ACHN (cell line): ENCODE results near the gene MAPK8.

Experiments used
- DNase-seq: peaks from one replicate; pipeline ENCODE4 v3.0.0-alpha.2; 2015
- in situ Hi-C: cut with HindIII; loops from 2 replicates; pipeline ENCODE4 v1.10.0; 2017; ENCODE audit warnings: low sequenced_read_pairs, low pct_ligation_motif_present, low pct_unique_long_range_greater_than_20kb

Gene MAPK8

GRCh38 chr10:48451969-48452878 lies 145.7 kb downstream of the MAPK8 start:
- no peak for DNase-seq
- in situ Hi-C loops = no loop called here

GRCh38 chr10:48452879-48453412 lies 146.5 kb downstream of the MAPK8 start:
- in situ Hi-C loops = no loop called here
- DNase-seq = no peak

- no peak for DNase-seq
- in situ Hi-C loops = no loop called here
Measured at GRCh38 chr10:48453451-48454301, 147.2 kb downstream of the MAPK8 start.

- no peak for DNase-seq
- in situ Hi-C loops = no loop called here
Measured at GRCh38 chr10:48454302-48455054, 148.0 kb downstream of the MAPK8 start.

GRCh38 chr10:48455055-48455391 lies 148.5 kb downstream of the MAPK8 start:
- in situ Hi-C loops = no loop called here
- DNase-seq = no peak

GRCh38 chr10:48455392-48456151 lies 149.1 kb downstream of the MAPK8 start:
- no peak for DNase-seq
- in situ Hi-C loops = no loop called here

- in situ Hi-C loops = no loop called here
- no peak for DNase-seq
Measured at GRCh38 chr10:48456361-48456804, 149.9 kb downstream of the MAPK8 start.

- no peak for DNase-seq
- in situ Hi-C loops = no loop called here
Measured at GRCh38 chr10:48456808-48457761, 150.6 kb downstream of the MAPK8 start.

GRCh38 chr10:48457949-48458661 lies 151.6 kb downstream of the MAPK8 start:
- in situ Hi-C loops = no loop called here
- no peak for DNase-seq

GRCh38 chr10:48458662-48459048 lies 152.2 kb downstream of the MAPK8 start:
- DNase-seq = no peak
- in situ Hi-C loops = no loop called here

- no peak for DNase-seq
- in situ Hi-C loops = no loop called here
Measured at GRCh38 chr10:48459270-48460150, 153.0 kb downstream of the MAPK8 start.

- DNase-seq = no peak
- in situ Hi-C loops = no loop called here
Measured at GRCh38 chr10:48460182-48460581, 153.7 kb downstream of the MAPK8 start.

GRCh38 chr10:48461623-48462481 lies 155.4 kb downstream of the MAPK8 start:
- no peak for DNase-seq
- in situ Hi-C loops = no loop called here

- DNase-seq = no peak
- in situ Hi-C loops = no loop called here
Measured at GRCh38 chr10:48462482-48463020, 156.1 kb downstream of the MAPK8 start.
